ENCODE data around the gene PHYKPL. TPM values are rescaled to one million over a fixed set of nuclear protein-coding genes. Genes with fewer than 3 reads are reported as not detected.

The PHYKPL gene
- total and polyA plus RNA-seq, 2 of the 8 experiments (the other 6 are each of a cell fraction or from before 2014, with no cell fraction given): 25.1 to 32.1 TPM

GRCh38 chr5:178176791-178177190 lies 55.8 kb downstream of the PHYKPL start:
- no peak overlapping the region for H3K14ac ChIP-seq (ENCODE audit: insufficient read length)
- FAIRE-seq: no peak
- H3K9me3 ChIP-seq (ENCODE audit: insufficient read depth in 2 of 2, low read depth in 1 of 2, low read length in 1 of 2): no peaks in the 10 kb centered on the region
- no peak overlapping the region for H4K8ac ChIP-seq (ENCODE audit: extremely low read depth, insufficient read depth, low read length)
- WGBS, 2 experiments (ENCODE audit: extremely low coverage in 1 of 2, insufficient coverage in 1 of 2, insufficient read length in 1 of 2, insufficient replicate concordance in 2 of 2, low coverage in 1 of 2, low lambda C conversion rate in 2 of 2, missing lambda C conversion rate in 1 of 2): 87% methylated on average over 6 of the region's 6 CpGs; no CpG with 5 or more reads in 1 of the 2 experiments
- H3K27ac ChIP-seq (ENCODE audit: low read depth, low read length): no peak overlapping the region
- no peak overlapping the region for H2AFZ ChIP-seq (ENCODE audit: low read length)
- no peaks in the 10 kb centered on the region for H3K27me3 ChIP-seq (replicated peaks in 1 of 4; ENCODE audit: control insufficient read depth in 3 of 4, extremely low read depth in 1 of 4, insufficient read depth in 3 of 4, low read length in 3 of 4)
- H3K4ac ChIP-seq (replicated peaks; ENCODE audit: insufficient read length, low read depth, low read length): no peak overlapping the region
- ChIA-PET POLR2A (ENCODE audit: partially characterized antibody) (interaction anchor here (1.4 to 38.5 kb wide), 4 partner anchors 10 to 26 kb away, joined by 5 to 985 read pairs (median 5); partner anchors contain the start of genes HNRNPAB and NHP2), CTCF (ENCODE audit: partially characterized antibody) (interaction anchor here (0.6 to 3.1 kb wide), 8 partner anchors 9 to 102 kb away, joined by 3 to 18 read pairs (median 6); no protein-coding TSS in a partner anchor)
- no peaks in the 10 kb centered on the region for H4K20me1 ChIP-seq (replicated peaks in 1 of 2; ENCODE audit: control insufficient read depth in 1 of 2, insufficient read depth in 2 of 2, low read length in 2 of 2)
- H3K23ac ChIP-seq (ENCODE audit: insufficient read length): no peak overlapping the region
- H3K79me1 ChIP-seq (ENCODE audit: low read depth, low read length): no peaks in the 10 kb centered on the region
- H3K4me1 ChIP-seq (replicated peaks in 1 of 4; ENCODE audit: control insufficient read depth in 3 of 4, insufficient read depth in 4 of 4, low read length in 3 of 4): peaks cover 0 to 18% (median 10%) of the 10 kb centered on the region in 4 experiments; a peak in 6 of 7 replicates
- no peak overlapping the region for H2BK12ac ChIP-seq (ENCODE audit: low read depth, low read length)
- no peak overlapping the region for H3K4me3 ChIP-seq (ENCODE audit: extremely low read depth in 1 of 4, insufficient read depth in 2 of 4, low read depth in 3 of 4, low read length in 4 of 4)
- H3K4me2 ChIP-seq (ENCODE audit: insufficient read depth in 1 of 2, low read depth in 2 of 2, low read length in 2 of 2): no peak overlapping the region
- no peak for DNase-seq (ENCODE audit: low read depth in 1 of 2, low spot score in 2 of 2)
- H2BK20ac ChIP-seq (ENCODE audit: low read length): no peak overlapping the region
- no peak overlapping the region for H3K18ac ChIP-seq (ENCODE audit: extremely low read depth, low read length)
- no peaks in the 10 kb centered on the region for H3K36me3 ChIP-seq (ENCODE audit: control insufficient read depth in 2 of 4, insufficient read depth in 4 of 4, low read length in 3 of 4)
- peak overlapping the region; percentile 61 for H2BK15ac ChIP-seq (ENCODE audit: low read length)
- 0 out of 2 replicates have a peak, but pooled peaks cover 2% of the 10 kb centered on the region for H3K23me2 ChIP-seq (ENCODE audit: low read depth, low read length)
- H2BK120ac ChIP-seq (replicated peaks; ENCODE audit: low read depth, low read length): no peak overlapping the region
- H3K56ac ChIP-seq (replicated peaks; ENCODE audit: insufficient read length, low read depth, low read length): no peak overlapping the region
- no peak overlapping the region for H2BK5ac ChIP-seq (ENCODE audit: low read depth, low read length)
- no peak overlapping the region for H4K5ac ChIP-seq (ENCODE audit: insufficient read length, low read depth, low read length)
- peak overlapping the region; percentile 22 for H4K91ac ChIP-seq (replicated peaks; ENCODE audit: insufficient read length, low read length)
- TF ChIP-seq CHD1 (IDR thresholded peaks at IDR 0.05; ENCODE audit: low read depth, low read length) (no peak), RAD21 (IDR thresholded peaks at IDR 0.05 in 1 of 2, conservative IDR thresholded peaks at IDR 0.05 in 1 of 2; ENCODE audit: low read depth in 2 of 2, low read length in 2 of 2) (no peak), EZH2 (IDR thresholded peaks at IDR 0.05; ENCODE audit: low read depth, low read length, severe bottlenecking) (no peak), SP4 (IDR thresholded peaks at IDR 0.05; ENCODE audit: low read length) (no peak), CTBP2 (IDR thresholded peaks at IDR 0.05; ENCODE audit: borderline replicate concordance, insufficient read depth, insufficient read length, low read length) (no peak), SIN3A (conservative IDR thresholded peaks at IDR 0.05 in 1 of 2, IDR thresholded peaks at IDR 0.05 in 1 of 2; ENCODE audit: low read depth in 1 of 2, low read length in 2 of 2) (no peak), CREB1 (IDR thresholded peaks at IDR 0.05) (no peak), SIRT6 (IDR thresholded peaks at IDR 0.05; ENCODE audit: low read length) (no peak), GABPA (IDR thresholded peaks at IDR 0.05; ENCODE audit: borderline replicate concordance, insufficient read depth, low read length) (no peak)
- H3K79me2 ChIP-seq (ENCODE audit: control insufficient read depth in 1 of 2, insufficient read depth in 2 of 2, low read length in 2 of 2): no peaks in the 10 kb centered on the region
- H2AK5ac ChIP-seq (ENCODE audit: low read depth, low read length): no peak overlapping the region
- no peak overlapping the region for H3K9ac ChIP-seq (replicated peaks in 1 of 4; ENCODE audit: extremely low read depth in 1 of 4, low read depth in 3 of 4, low read length in 3 of 4)
